ENCODE results near the gene MAGEA2.
"Not testable (repeated sequence)": the region's sequence is repeated elsewhere in the genome, so short reads cannot be mapped to it uniquely, and the experiment has no call there.

Gene MAGEA2

GRCh38 chrX:152753686-152754650, at the start of gene MAGEA2:
TSS of gene MAGEA2 (minus strand) at chrX:152753842. CDS start at chrX:152751363, 2,479 bp downstream.
- not testable (repeated sequence) for DNase-seq (ENCODE audit: low read depth in 1 of 2, low spot score in 1 of 2)

- no peak for DNase-seq (ENCODE audit: low read depth in 1 of 2, low spot score in 1 of 2)
Measured at GRCh38 chrX:152798945-152799344, 45.3 kb upstream of the MAGEA2 start.

GRCh38 chrX:152787062-152787461, 33.4 kb upstream of the MAGEA2 start:
- not testable (repeated sequence) for DNase-seq (ENCODE audit: low read depth in 1 of 2, low spot score in 1 of 2)

GRCh38 chrX:152769549-152770289, 16.1 kb upstream of the MAGEA2 start, which contains the start of gene MAGEA6:
TSS of gene MAGEA6 (minus strand) at chrX:152769689. CDS start at chrX:152767650, 2,039 bp downstream.
- not testable (repeated sequence) for DNase-seq (ENCODE audit: low read depth in 1 of 2, low spot score in 1 of 2)

- DNase-seq (ENCODE audit: low read depth in 1 of 2, low spot score in 1 of 2), result not testable (repeated sequence)
Measured at GRCh38 chrX:152766562-152766961, 12.9 kb upstream of the MAGEA2 start.

- DNase-seq (ENCODE audit: low read depth in 1 of 2, low spot score in 1 of 2), result not testable (repeated sequence)
Measured at GRCh38 chrX:152761582-152761981, 7.9 kb upstream of the MAGEA2 start.

GRCh38 chrX:152759544-152759943, 5.9 kb upstream of the MAGEA2 start:
- DNase-seq (ENCODE audit: low read depth in 1 of 2, low spot score in 1 of 2), result not testable (repeated sequence)

GRCh38 chrX:152758918-152759317, 5.3 kb upstream of the MAGEA2 start, which contains the start of gene CSAG3:
TSS of gene CSAG3 (plus strand) at chrX:152759218.
- DNase-seq (ENCODE audit: low read depth in 1 of 2, low spot score in 1 of 2), result not testable (repeated sequence)

GRCh38 chrX:152754871-152755270, 1.2 kb upstream of the MAGEA2 start:
- not testable (repeated sequence) for DNase-seq (ENCODE audit: low read depth in 1 of 2, low spot score in 1 of 2)

- DNase-seq (ENCODE audit: low read depth in 1 of 2, low spot score in 1 of 2), result no peak
Measured at GRCh38 chrX:152738560-152738959, 15.1 kb downstream of the MAGEA2 start.

GRCh38 chrX:152736528-152736927, 17.1 kb downstream of the MAGEA2 start:
- not testable (repeated sequence) for DNase-seq (ENCODE audit: low read depth in 1 of 2, low spot score in 1 of 2)

GRCh38 chrX:152735860-152736511, 17.7 kb downstream of the MAGEA2 start:
- no peak for DNase-seq (ENCODE audit: low read depth in 1 of 2, low spot score in 1 of 2)

GRCh38 chrX:152735101-152735500, 18.5 kb downstream of the MAGEA2 start:
- no peak for DNase-seq (ENCODE audit: low read depth in 1 of 2, low spot score in 1 of 2)

GRCh38 chrX:152734143-152734858, 19.3 kb downstream of the MAGEA2 start:
- not testable (repeated sequence) for DNase-seq (ENCODE audit: low read depth in 1 of 2, low spot score in 1 of 2)

GRCh38 chrX:152733261-152733975, 20.2 kb downstream of the MAGEA2 start, which contains the start of the genes CSAG1 and MAGEA12:
TSS of gene CSAG1 (minus strand) at chrX:152733721. CDS start at chrX:152732460, 1,261 bp downstream.
TSS of gene MAGEA12 (plus strand) at chrX:152733757. CDS start at chrX:152736162, 2,405 bp downstream.
- no peak for DNase-seq (ENCODE audit: low read depth in 1 of 2, low spot score in 1 of 2)

- no peak for DNase-seq (ENCODE audit: low read depth in 1 of 2, low spot score in 1 of 2)
Measured at GRCh38 chrX:152725409-152725808, 28.2 kb downstream of the MAGEA2 start.

GRCh38 chrX:152713815-152714787, 39.5 kb downstream of the MAGEA2 start, which contains the start of gene MAGEA2B:
TSS of gene MAGEA2B (plus strand) at chrX:152714628. CDS start at chrX:152717107, 2,479 bp downstream.
- not testable (repeated sequence) for DNase-seq (ENCODE audit: low read depth in 1 of 2, low spot score in 1 of 2)

GRCh38 chrX:152713195-152713594, 40.4 kb downstream of the MAGEA2 start:
- DNase-seq (ENCODE audit: low read depth in 1 of 2, low spot score in 1 of 2), result not testable (repeated sequence)
